ENCODE results near the gene KLHL17. TPM values are rescaled to one million over a fixed set of nuclear protein-coding genes. Genes with fewer than 3 reads are reported as not detected.

The KLHL17 gene
- polyA plus RNA-seq, 1 experiment, result 14.7 TPM

GRCh38 chr1:941588-942383, 18.6 kb upstream of the KLHL17 start:
- peak overlapping the region; percentile 36 for H3K4me3 ChIP-seq (ENCODE audit: low read depth, low read length)
- no peaks in the 10 kb centered on the region for H3K27me3 ChIP-seq (ENCODE audit: control insufficient read depth, insufficient read depth, low read length)
- peaks cover 4% of the 10 kb centered on the region; the same call in 1 of the 2 replicates for H3K36me3 ChIP-seq (ENCODE audit: control insufficient read depth, insufficient read depth, low read length)
- no peak for TF ChIP-seq CTCF (IDR thresholded peaks at IDR 0.05; ENCODE audit: insufficient read depth, low read depth, low read length)
- DNase-seq (ENCODE audit: low read depth), result no peak
- POLR2A ChIA-PET, result no interaction called here
- CTCF ChIA-PET, result interaction anchor here (0.6 to 2.0 kb wide), 5 partner anchors 9 to 122 kb away, joined by 3 to 9 read pairs (median 5); no protein-coding TSS in a partner anchor

DNA sequence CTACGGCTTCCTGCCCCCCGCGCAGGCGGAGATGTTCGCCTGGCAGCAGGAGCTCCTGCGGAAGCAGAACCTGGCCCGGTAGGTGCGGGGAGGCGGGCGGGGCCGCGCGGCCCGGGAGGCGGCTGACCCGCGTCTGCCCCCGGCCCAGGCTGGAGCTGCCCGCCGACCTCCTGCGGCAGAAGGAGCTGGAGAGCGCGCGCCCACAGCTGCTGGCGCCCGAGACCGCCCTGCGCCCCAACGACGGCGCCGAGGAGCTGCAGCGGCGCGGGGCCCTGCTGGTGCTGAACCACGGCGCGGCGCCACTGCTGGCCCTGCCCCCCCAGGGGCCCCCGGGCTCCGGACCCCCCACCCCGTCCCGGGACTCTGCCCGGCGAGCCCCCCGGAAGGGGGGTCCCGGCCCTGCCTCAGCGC, 18.0 kb upstream of the KLHL17 start:
- no peak for TF ChIP-seq CTCF (IDR thresholded peaks at IDR 0.05; ENCODE audit: insufficient read depth, low read depth, low read length)
- no peak for DNase-seq (ENCODE audit: low read depth)
- Histone ChIP-seq H3K27me3 (ENCODE audit: control insufficient read depth, insufficient read depth, low read length) (no peaks in the 10 kb centered on the region), H3K36me3 (ENCODE audit: control insufficient read depth, insufficient read depth, low read length) (peaks cover 4% of the 10 kb centered on the region; the same call in 1 of the 2 replicates), H3K4me3 (ENCODE audit: low read depth, low read length) (peak overlapping the region; percentile 36)
- ChIA-PET CTCF (interaction anchor here (0.6 to 1.7 kb wide), 3 partner anchors 9 to 57 kb away, joined by 3 to 9 read pairs (median 5); no protein-coding TSS in a partner anchor), POLR2A (no interaction called here)

DNA sequence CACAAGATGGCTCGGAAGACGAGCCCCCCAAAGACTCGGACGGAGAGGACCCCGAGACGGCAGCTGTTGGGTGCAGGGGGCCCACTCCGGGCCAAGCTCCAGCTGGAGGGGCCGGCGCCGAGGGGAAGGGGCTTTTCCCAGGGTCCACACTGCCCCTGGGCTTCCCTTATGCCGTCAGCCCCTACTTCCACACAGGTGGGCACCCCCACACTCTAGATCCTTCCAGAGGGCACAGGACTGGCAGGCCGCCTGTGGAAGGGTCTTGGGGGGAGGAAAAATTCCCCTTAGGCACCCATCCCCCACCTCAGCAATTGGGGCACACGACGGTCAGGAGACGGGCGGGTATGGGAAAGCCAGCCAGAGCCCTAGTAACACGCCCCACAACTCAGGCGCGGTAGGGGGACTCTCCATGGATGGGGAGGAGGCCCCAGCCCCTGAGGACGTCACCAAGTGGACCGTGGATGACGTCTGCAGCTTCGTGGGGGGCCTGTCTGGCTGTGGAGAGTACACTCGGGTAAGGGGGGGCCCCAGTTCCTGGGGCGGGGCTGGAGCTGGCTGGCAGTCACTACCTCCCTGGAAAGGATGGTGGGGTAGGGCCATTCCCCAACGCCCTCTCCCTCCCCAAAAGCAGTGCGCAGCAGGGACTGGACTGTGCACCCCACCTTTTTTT, 17.4 kb upstream of the KLHL17 start:
- POLR2A ChIA-PET, result no interaction called here
- no peak for TF ChIP-seq CTCF (IDR thresholded peaks at IDR 0.05; ENCODE audit: insufficient read depth, low read depth, low read length)
- DNase-seq (ENCODE audit: low read depth), result no peak

DNA sequence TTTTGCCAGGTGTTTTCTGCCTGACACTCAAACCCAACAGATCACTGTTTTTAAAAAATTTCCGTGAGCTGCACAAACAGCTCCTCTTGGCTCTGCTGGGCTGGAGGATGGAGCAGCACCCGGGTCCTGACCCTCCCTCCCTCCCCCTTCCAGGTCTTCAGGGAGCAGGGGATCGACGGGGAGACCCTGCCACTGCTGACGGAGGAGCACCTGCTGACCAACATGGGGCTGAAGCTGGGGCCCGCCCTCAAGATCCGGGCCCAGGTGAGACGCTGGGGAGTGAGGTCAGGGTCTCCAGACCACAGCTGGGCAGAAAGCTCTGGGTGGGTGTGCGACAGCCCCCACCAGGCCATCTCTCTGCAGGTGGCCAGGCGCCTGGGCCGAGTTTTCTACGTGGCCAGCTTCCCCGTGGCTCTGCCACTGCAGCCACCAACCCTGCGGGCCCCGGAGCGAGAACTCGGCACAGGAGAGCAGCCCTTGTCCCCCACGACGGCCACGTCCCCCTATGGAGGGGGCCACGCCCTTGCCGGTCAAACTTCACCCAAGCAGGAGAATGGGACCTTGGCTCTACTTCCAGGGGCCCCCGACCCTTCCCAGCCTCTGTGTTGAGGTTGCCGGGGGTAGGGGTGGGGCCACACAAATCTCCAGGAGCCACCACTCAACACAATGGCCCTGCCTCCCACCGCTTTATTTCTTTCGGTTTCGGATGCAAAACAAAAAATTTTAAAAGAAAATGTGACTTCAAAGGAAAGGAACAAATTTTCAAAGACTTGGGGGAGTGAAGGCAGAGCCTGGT, 16.6 kb upstream of the KLHL17 start:
- ChIA-PET CTCF (no interaction called here), POLR2A (no interaction called here)
- DNase-seq (ENCODE audit: low read depth), result no peak
- Histone ChIP-seq H3K4me3 (ENCODE audit: low read depth, low read length) (no peak overlapping the region), H3K27me3 (ENCODE audit: control insufficient read depth, insufficient read depth, low read length) (no peaks in the 10 kb centered on the region), H3K36me3 (ENCODE audit: control insufficient read depth, insufficient read depth, low read length) (peaks cover 14% of the 10 kb centered on the region)
- TF ChIP-seq CTCF (IDR thresholded peaks at IDR 0.05; ENCODE audit: insufficient read depth, low read depth, low read length), result no peak

More for the DNA sequence above, 17.4 kb upstream of the KLHL17 start:
- peaks cover 8% of the 10 kb centered on the region for H3K36me3 ChIP-seq (ENCODE audit: control insufficient read depth, insufficient read depth, low read length)
- CTCF ChIA-PET, result interaction anchor here (0.6 to 1.4 kb wide), 3 partner anchors 8 to 69 kb away, joined by 3 to 5 read pairs (median 3); no protein-coding TSS in a partner anchor
- H3K27me3 ChIP-seq (ENCODE audit: control insufficient read depth, insufficient read depth, low read length), result no peaks in the 10 kb centered on the region
- no peak overlapping the region for H3K4me3 ChIP-seq (ENCODE audit: low read depth, low read length)
